NCI-H2227 (cell line): ENCODE results near the gene MOV10L1.
"Not testable (repeated sequence)": the region's sequence is repeated elsewhere in the genome, so short reads cannot be mapped to it uniquely, and the experiment has no call there.

Source experiments
- DNase-seq: peaks from one replicate; lab custom pipeline; 2025; ENCODE audit not compliant: unreplicated experiment; lab: John Stamatoyannopoulos, UW

Gene MOV10L1

DNA sequence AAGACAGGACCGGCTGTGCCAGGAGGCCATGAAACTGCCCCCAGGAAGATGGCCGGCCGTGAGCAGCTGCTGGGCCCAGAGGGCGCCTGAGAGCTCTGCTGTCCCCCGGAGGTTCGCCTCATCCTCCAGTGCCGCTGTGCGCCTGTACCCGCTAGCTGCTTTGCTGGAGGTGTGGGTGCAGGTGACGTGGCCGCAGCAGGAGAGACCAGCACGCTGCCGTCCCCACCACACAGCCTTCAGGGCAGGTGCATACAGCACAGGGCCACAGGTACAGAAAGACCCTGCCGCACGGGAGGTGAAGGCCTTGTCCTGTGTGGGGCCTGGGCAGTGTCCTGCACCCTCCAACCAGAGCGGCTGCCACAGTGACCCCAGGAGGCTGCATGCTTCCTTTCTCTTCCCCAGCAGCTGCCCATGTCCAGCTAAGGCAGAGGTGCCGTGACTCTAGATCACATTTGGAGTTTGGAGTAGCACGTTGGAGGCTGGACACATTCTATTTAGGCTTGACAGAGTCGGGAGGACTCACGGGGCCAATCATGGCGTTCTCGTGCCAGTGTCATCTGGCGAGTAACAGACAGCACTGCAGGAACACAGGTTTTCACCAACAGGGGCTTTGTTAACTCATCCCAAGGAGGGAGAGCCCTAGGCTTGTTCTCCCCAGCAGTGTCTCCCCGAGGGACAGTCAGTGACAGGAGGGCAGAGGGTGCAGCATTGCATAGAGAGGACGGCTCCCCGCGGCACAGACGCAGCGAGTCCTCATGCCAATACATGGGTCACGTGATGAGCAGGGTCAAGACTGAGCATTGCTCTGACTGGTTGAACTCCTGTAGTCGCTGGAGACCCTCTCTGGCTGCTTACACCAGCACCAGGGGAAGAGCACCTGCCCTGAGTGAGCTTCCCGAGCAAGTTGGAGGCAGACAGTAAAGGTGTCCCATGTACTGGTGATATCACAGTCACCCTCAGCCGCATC lies 62.0 kb downstream of the MOV10L1 start:
- no peak for DNase-seq

DNA sequence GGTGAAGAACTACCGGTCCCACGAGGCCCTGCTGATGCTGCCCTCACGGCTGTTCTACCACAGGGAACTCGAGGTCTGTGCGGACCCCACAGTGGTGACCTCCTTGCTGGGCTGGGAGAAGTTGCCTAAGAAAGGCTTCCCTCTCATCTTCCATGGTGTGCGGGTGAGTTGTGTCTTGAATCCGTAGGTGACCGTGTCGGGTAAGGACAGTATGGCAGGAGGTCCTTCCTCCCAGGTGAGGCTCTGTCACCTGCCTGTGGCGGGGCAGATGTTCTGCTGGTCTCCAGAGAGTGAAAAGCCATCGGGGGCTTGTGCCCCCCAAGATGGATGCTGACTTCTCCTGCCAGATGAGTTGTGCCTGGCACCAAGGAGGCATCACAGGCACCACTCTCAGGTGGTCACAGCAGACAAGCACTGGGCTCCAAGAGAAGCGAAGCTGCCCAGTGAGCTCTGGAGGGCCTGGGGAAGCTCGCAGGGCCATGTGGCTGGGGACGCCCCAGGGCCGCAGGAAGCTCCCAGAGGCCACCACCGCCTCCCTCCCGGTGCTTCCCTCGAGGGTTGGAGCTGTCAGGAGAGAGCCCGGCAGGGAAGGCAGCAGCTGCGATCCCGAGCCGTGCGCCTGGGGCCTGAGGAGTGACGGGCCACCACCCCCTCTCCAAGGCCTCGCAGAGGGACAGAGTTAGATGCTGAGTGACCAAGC lies 63.4 kb downstream of the MOV10L1 start:
- no peak for DNase-seq

DNA sequence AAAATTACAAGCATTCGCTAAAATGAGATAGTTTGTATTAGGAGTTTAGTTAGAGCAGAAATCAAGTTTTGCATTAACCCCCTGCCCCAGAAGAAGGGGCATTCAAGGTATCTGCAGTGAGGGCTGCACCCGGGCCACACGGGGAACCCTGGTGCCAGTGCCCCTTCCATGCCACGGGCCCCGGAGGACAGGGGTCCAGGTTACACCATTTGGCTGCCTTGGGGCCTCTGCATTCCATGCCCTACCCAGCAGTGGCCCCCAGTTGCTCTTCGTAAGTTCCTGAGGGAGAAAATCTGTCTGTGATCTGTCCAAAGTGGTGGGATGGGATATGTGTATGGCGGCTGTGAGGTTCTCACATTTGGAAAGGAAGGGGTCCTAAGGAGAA lies 63.9 kb downstream of the MOV10L1 start:
- DNase-seq, result no peak

DNA sequence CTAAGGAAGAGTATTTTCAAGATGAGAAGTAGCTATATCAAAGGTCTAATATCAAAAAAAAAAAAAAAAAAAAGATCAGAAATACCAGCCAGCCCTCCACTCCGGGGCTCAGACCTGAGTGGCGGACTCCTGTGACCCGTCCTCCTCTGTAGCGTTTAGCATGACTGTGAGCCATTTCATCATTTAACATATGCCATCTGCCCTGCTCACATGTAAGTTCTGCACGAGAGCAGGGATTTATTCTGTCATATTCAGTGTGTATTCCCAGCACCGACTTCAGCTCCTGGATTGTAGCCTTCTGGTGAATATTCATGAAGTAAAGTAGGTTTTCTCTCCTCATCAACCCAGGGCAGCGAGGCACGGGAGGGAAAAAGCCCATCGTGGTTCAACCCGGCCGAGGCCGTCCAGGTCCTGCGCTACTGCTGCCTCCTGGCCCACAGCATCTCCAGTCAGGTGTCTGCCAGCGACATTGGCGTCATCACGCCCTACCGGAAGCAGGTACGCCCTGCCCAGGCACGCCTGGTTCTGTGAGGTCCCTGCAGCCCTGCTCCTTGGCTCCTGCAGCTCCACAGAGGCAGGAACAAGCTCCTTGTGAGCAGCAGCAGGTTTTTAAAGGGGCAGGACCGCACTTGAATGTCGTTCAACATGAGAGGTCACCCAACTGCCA lies 68.0 kb downstream of the MOV10L1 start:
- DNase-seq, result no peak

DNA sequence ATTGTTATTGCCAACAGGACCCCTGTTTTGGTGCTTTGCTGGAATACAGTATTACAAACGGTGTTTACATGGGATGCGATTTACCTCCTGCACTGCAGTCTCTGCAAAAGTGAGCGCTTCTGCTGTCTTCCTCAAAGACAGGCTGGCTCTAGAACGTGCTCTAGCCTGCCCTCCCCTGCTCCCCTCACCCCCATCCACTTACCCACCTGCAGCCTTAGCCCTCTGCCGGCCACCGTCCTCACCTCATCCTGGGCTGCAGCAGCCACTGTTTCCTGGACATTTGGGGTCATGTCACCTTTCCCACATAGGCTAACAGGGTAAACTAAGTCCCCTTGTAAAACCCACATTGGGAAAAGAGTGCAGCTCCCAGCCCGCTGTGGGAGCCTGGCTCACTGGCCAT lies 71.1 kb downstream of the MOV10L1 start:
- DNase-seq, result no peak

GRCh38 chr22:50161508-50162390 lies 71.9 kb downstream of the MOV10L1 start:
- DNase-seq, result no peak

- DNase-seq, result no peak
Measured at GRCh38 chr22:50162391-50162956, 72.7 kb downstream of the MOV10L1 start.

- no peak for DNase-seq
Measured at GRCh38 chr22:50165436-50166123, 75.8 kb downstream of the MOV10L1 start.

- no peak for DNase-seq
Measured at GRCh38 chr22:50167689-50168489, 78.1 kb downstream of the MOV10L1 start.

GRCh38 chr22:50168490-50169180 lies 78.8 kb downstream of the MOV10L1 start:
- not testable (repeated sequence) for DNase-seq

- DNase-seq, result no peak
Measured at GRCh38 chr22:50169181-50169759, 79.5 kb downstream of the MOV10L1 start.

- peak; percentile 26 for DNase-seq
Measured at GRCh38 chr22:50169774-50170341, 80.1 kb downstream of the MOV10L1 start.

DNA sequence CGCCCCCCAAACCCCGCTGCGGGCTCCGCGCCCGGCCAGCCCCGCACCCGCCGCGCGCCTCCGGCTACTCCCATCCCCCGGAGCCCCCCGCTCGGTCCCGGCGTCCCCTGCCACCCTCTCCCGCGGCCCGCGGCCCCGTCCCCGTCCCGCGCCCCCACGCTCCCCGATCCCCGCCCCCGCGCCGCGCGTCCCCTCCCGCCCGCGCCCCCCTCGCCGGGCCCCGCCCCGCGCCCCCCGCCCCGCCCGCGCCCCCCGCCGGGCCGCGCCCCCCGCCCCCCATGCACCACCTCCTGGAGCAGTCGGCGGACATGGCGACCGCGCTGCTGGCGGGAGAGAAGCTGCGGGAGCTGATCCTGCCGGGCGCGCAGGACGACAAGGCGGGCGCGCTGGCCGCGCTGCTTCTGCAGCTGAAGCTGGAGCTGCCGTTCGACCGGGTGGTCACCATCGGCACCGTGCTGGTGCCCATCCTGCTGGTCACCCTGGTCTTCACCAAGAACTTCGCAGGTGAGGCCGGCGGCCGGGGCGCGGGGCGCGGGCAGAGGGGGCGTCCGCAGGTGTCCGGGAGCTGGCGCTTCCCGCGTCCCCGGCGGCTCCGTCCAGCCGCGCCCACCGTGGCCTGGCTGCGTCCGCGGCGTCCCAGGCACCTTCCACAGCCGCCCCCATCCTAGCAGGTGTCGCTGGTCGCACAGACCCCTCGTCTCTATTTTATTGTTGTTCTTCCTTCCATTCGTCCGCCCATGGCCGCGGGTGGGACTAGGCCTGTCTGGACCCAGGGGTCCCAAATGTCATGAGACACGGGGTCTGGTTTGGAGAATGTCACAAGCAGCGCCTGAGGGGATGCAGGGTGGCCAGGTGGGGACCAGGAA lies 80.9 kb downstream of the MOV10L1 start, which contains the start of gene PANX2:
PANX2 (plus strand) TSS at position 279 of the 866 bp plus-strand sequence; CDS start at position 279, 0 bp downstream.
- DNase-seq, result peak; percentile 25

DNA sequence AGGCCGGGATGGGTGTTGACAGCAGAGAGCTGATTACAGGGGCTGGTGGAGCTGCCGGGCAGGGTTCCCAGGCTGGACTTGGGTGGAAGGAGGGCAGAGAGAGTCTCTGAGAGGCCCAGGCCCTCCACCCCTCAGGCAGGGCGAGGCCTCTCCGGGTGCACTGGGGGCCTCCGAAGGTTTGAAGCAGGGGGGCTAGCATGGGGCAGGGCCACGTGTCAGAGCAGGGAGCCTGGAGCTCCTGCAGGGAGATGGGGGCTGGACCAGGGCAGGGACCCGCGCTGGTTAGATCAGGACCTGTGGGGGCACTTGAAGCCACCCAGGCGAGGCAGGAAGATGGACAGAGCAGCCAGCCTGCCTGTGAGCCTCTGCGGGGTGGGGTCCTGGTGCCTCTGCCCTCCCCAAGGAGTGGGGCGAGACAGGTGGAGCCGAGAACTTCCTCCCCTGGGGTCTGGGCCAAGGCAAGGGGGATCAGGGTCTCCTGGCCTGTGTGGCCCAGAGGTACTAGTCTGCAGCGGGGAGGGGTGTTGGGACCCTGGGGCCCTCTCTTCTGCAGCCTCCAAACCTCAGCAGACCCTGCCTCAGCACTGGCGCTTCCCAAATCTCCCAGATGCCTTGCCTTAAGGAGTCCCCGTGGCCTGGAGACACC lies 81.6 kb downstream of the MOV10L1 start:
- no peak for DNase-seq

DNA sequence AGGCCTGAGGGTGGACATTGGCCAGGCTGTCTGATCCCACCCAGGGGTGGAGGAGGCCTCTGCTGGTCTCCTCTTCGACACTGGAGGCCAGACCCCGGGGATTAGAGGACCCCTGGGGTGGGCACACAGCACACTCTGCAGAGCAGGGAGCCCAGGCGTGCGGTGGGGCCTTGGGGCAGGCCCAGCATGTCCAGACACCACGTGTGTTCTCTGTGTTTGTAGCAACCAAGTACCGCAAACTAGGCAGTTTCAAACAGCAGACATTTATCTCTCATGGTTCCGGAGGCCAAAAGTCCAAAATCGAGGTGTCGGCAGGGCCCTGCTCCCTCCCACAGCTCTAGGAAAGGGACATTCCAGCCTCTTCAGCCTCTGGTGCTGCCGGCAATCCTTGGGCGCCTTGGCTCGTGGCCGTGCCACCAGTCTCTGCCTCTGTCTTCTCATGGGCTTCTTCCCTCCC lies 82.2 kb downstream of the MOV10L1 start:
- DNase-seq, result no peak
